ENCODE measurements around the gene COTL1. TPM values are rescaled to one million over a fixed set of nuclear protein-coding genes. Genes with fewer than 3 reads are reported as not detected.
A peak's percentile ranks its signal among the peaks of the same experiment; 100 is the strongest.

Gene COTL1
- total and polyA plus RNA-seq, 9 of the 15 experiments (the other 6 are each of a cell fraction or from before 2014, with no cell fraction given): 27.7 to 185 (median 72.5) TPM

DNA sequence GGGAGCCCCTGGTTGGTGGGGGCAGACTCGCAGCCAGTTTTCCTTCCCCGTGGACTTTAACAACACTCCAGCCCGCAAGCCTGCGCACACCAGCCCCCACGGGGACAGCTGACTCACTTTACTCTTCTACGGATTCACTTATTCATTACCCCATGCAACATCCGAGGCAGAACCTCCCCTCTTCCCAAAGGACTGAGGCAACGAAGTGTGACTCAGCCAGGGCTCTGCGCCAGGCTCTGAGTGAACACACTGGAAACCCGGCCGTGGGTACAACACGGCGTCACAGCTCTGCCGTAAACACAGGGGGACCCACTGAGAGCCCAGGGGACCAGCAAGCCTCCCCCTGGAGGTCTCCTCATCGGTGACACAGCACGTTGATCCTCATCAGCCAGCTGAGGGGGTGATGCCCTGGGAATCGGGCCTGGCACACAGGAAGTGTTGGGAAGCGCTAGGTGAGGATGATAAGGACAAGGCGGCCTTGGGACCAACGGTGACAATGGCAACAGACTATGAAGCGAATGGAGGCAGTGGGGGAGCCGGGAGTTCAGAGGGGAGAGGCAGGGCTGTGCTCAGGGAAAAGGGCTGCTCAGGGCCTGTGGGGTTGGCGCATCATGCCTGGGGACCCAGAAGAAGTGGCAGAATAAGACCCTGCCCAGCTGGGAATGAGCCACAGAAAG, 14.6 kb downstream of the COTL1 start (continued):
- TF ChIP-seq, protein P1, sequence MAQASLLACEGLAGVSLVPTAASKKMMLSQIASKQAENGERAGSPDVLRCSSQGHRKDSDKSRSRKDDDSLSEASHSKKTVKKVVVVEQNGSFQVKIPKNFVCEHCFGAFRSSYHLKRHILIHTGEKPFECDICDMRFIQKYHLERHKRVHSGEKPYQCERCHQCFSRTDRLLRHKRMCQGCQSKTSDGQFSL (CRISPR knock-in tag; IDR thresholded peaks at IDR 0.05): no peak
- TF ChIP-seq, protein P1 (tag; IDR thresholded peaks at IDR 0.05): no peak
- TF ChIP-seq NFE2L1 (tag; IDR thresholded peaks at IDR 0.05; ENCODE audit: borderline replicate concordance, low read depth) (no peak), FUS (optimal IDR thresholded peaks at IDR 0.05; ENCODE audit: low read depth, low read length) (no peak), MAFG (tag; conservative IDR thresholded peaks at IDR 0.05) (0 out of 2 replicates have a peak, but pooled peaks have one; percentile 6), GTF2F1 (IDR thresholded peaks at IDR 0.05; ENCODE audit: low read depth, low read length) (no peak), KAT7 (CRISPR knock-in tag; IDR thresholded peaks at IDR 0.05; ENCODE audit: borderline replicate concordance) (no peak), RAD51 (IDR thresholded peaks at IDR 0.05; ENCODE audit: borderline replicate concordance, low read depth) (no peak), GATAD2A (IDR thresholded peaks at IDR 0.05) (0 out of 2 replicates have a peak, but pooled peaks have one; percentile 43), FOXK2 (conservative IDR thresholded peaks at IDR 0.05 in 1 of 2, IDR thresholded peaks at IDR 0.05 in 1 of 2; ENCODE audit: low read depth in 2 of 2) (0 out of 4 replicates have a peak, but pooled peaks of 1 of the 2 experiments have one; percentile 31), NR1H2 (CRISPR knock-in tag; IDR thresholded peaks at IDR 0.05) (no peak), POLR3G (IDR thresholded peaks at IDR 0.05; ENCODE audit: extremely low read depth, insufficient read length, insufficient replicate concordance) (no peak), FOSL1 (tag; conservative IDR thresholded peaks at IDR 0.05) (peak; percentile 84), SIX5 (IDR thresholded peaks at IDR 0.05; ENCODE audit: borderline replicate concordance in 1 of 2, insufficient read depth in 1 of 2, low read depth in 1 of 2, low read length in 2 of 2) (no peak)
- TF ChIP-seq, protein P2, sequence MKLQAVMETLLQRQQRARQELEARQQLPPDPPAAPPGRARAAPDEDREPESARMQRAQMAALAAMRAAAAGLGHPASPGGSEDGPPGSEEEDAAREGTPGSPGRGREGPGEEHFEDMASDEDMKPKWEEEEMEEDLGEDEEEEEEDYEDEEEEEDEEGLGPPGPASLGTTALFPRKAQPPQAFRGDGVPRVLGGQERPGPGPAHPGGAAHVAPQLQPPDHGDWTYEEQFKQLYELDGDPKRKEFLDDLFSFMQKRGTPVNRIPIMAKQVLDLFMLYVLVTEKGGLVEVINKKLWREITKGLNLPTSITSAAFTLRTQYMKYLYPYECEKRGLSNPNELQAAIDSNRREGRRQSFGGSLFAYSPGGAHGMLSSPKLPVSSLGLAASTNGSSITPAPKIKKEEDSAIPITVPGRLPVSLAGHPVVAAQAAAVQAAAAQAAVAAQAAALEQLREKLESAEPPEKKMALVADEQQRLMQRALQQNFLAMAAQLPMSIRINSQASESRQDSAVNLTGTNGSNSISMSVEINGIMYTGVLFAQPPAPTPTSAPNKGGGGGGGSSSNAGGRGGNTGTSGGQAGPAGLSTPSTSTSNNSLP (IDR thresholded peaks at IDR 0.05; ENCODE audit: borderline replicate concordance, low read depth, low read length): no peak
- TF ChIP-seq, protein P3, sequence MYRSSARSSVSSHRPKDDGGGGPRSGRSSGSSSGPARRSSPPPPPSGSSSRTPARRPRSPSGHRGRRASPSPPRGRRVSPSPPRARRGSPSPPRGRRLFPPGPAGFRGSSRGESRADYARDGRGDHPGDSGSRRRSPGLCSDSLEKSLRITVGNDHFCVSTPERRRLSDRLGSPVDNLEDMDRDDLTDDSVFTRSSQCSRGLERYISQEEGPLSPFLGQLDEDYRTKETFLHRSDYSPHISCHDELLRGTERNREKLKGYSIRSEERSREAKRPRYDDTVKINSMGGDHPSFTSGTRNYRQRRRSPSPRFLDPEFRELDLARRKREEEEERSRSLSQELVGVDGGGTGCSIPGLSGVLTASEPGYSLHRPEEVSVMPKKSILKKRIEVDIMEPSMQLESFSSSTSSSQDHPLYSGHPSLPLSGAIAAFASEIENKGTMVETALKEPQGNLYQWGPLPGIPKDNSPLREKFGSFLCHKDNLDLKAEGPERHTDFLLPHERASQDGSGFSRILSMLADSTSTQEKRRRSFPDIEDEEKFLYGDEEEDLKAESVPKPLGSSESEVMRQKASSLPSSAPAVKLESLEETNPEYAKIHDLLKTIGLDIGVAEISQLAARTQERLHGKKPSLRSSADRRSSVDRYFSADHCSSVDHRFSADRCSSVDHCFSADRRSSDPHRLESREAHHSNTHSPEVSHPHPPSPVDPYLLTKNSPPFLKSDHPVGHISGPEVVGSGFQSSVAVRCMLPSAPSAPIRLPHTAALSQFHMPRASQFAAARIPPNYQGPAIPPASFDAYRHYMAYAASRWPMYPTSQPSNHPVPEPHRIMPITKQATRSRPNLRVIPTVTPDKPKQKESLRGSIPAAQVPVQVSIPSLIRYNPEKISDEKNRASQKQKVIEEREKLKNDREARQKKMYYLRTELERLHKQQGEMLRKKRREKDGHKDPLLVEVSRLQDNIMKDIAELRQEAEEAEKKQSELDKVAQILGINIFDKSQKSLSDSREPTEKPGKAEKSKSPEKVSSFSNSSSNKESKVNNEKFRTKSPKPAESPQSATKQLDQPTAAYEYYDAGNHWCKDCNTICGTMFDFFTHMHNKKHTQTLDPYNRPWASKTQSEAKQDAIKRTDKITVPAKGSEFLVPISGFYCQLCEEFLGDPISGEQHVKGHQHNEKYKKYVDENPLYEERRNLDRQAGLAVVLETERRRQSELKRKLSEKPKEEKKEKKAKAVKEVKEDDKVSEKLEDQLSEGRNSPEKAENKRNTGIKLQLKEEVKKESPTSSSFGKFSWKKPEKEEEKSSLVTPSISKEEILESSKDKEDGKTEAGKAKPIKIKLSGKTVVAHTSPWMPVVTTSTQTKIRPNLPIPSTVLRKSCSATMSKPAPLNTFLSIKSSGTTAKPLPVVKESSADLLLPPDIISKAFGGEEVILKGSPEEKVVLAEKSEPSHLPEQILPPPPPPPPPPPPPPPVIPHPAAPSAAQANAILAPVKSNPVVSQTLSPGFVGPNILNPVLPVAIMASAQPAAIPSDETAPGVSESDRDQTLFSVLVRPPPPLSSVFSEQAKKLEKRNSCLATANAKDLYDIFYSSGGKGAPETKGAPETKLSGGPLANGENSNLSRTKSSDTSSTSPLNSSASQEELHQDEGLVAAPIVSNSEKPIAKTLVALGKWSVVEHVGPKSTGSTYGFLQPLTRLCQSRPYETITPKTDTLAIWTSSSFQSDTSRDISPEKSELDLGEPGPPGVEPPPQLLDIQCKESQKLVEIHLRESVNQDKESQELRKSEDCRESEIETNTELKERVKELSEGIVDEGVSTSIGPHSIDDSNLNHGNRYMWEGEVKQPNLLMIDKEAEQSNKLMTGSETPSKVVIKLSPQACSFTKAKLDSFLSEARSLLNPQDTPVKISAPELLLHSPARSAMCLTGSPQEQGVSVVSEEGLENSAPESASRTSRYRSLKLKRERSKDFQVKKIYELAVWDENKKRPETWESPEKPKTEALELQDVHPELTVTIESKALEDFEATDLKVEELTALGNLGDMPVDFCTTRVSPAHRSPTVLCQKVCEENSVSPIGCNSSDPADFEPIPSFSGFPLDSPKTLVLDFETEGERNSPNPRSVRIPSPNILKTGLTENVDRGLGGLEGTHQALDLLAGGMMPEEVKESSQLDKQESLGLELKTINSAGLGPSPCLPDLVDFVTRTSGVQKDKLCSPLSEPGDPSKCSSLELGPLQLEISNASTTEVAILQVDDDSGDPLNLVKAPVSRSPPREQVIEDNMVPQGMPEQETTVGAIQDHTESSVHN (IDR thresholded peaks at IDR 0.05; ENCODE audit: borderline replicate concordance in 1 of 2, low read depth in 1 of 2): no peak

Measured in K562 (cell line).